ENCODE measurements around the gene PPM1K.

Gene PPM1K

DNA sequence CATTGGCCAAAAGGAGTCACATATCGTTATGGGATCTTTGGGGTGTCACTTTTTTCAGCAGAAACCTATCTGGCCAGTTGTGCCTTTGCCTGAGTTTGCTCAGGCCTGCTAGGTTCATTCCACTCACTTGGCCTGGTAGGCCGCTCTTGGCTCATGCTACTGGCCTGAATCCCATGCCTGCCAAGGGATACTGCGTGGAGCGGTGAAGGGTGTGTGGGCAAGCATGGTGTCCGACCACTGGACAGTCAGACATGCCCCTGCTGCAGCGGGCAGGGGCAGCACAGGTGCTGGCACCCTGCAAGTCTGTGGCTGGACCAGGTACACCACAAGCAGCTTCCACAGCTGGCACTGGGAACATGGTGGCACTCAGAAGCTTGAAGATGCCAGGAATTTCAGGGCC lies 11.3 kb upstream of the PPM1K start:
- Histone ChIP-seq H2AFZ (ENCODE audit: insufficient read depth, low read length, poor library complexity) (no peak overlapping the region), H3K4me2 (ENCODE audit: low read length) (no peak overlapping the region), H3K79me2 (ENCODE audit: control insufficient read depth, insufficient read depth, low read length, poor library complexity) (no peaks in the 10 kb centered on the region), H3K14ac (ENCODE audit: low read length) (no peak overlapping the region), H2BK12ac (ENCODE audit: low read length) (no peak overlapping the region), H3K27ac (ENCODE audit: low read depth, low read length) (no peak overlapping the region), H2BK5ac (ENCODE audit: low read depth, low read length, poor library complexity) (no peak overlapping the region), H3K4me3 (ENCODE audit: low read depth, low read length) (no peak overlapping the region), H3K9me3 (ENCODE audit: insufficient read depth, low read depth, low read length) (no peaks in the 10 kb centered on the region), H3K4me1 (ENCODE audit: control insufficient read depth in 1 of 2, insufficient read depth in 2 of 2, low read length in 2 of 2) (no peaks in the 10 kb centered on the region), H3K23ac (ENCODE audit: low read length) (no peak overlapping the region), H3K18ac (ENCODE audit: low read length) (no peak overlapping the region), H3K36me3 (ENCODE audit: control insufficient read depth in 1 of 2, insufficient read depth in 2 of 2, low read length in 2 of 2) (no peaks in the 10 kb centered on the region), H3K4ac (ENCODE audit: low read depth, low read length) (no peak overlapping the region), H4K91ac (ENCODE audit: low read depth, low read length) (no peak overlapping the region), H4K12ac (ENCODE audit: low read depth, low read length) (no peak overlapping the region), H2AK5ac (ENCODE audit: low read length) (no peak overlapping the region), H2BK120ac (ENCODE audit: insufficient read depth, low read length, poor library complexity) (no peak overlapping the region), H3K79me1 (ENCODE audit: low read length) (no peaks in the 10 kb centered on the region), H3K9ac (ENCODE audit: low read length) (no peak overlapping the region), H4K8ac (ENCODE audit: low read depth, low read length) (no peak overlapping the region), H3K27me3 (ENCODE audit: insufficient read depth, low read length) (no peaks in the 10 kb centered on the region)
- no peak for DNase-seq
- no CpG with 5 or more reads among the region's 6 CpGs for WGBS (ENCODE audit: extremely low coverage, insufficient coverage, insufficient read length)

DNA sequence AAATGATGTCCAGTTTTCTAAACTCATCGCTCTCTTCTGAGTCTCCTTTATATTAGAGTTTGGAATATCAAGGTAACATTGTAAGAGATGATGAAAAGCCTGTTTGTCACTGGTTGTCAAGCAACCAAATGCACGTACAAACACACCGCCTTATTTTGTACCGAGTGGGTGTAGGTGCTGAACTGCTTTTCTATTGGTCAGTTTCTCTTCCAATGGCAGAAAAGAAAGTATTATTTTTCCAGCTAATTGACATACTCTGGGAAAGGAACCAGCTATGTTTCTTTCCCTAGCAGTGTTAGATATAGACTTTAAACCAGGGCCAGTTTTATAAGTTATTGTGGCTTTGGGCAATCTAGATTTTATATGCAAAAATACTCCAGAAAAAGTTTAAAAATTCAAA lies 6.6 kb upstream of the PPM1K start:
- Histone ChIP-seq H3K23ac (ENCODE audit: low read length) (no peak overlapping the region), H3K18ac (ENCODE audit: low read length) (no peak overlapping the region), H2AK5ac (ENCODE audit: low read length) (no peak overlapping the region), H3K79me2 (ENCODE audit: control insufficient read depth, insufficient read depth, low read length, poor library complexity) (no peaks in the 10 kb centered on the region), H3K9me3 (ENCODE audit: insufficient read depth, low read depth, low read length) (no peaks in the 10 kb centered on the region), H4K12ac (ENCODE audit: low read depth, low read length) (no peak overlapping the region), H3K4ac (ENCODE audit: low read depth, low read length) (no peak overlapping the region), H2BK120ac (ENCODE audit: insufficient read depth, low read length, poor library complexity) (no peak overlapping the region), H3K9ac (ENCODE audit: low read length) (no peak overlapping the region), H3K79me1 (ENCODE audit: low read length) (no peaks in the 10 kb centered on the region), H3K4me3 (ENCODE audit: low read depth, low read length) (no peak overlapping the region), H2BK5ac (ENCODE audit: low read depth, low read length, poor library complexity) (no peak overlapping the region), H3K36me3 (ENCODE audit: control insufficient read depth in 1 of 2, insufficient read depth in 2 of 2, low read length in 2 of 2) (no peaks in the 10 kb centered on the region), H3K27me3 (ENCODE audit: insufficient read depth, low read length) (no peaks in the 10 kb centered on the region), H3K14ac (ENCODE audit: low read length) (no peak overlapping the region), H4K91ac (ENCODE audit: low read depth, low read length) (no peak overlapping the region), H3K27ac (ENCODE audit: low read depth, low read length) (no peak overlapping the region), H3K4me2 (ENCODE audit: low read length) (no peak overlapping the region), H3K4me1 (ENCODE audit: control insufficient read depth in 1 of 2, insufficient read depth in 2 of 2, low read length in 2 of 2) (no peaks in the 10 kb centered on the region), H4K8ac (ENCODE audit: low read depth, low read length) (no peak overlapping the region), H2BK12ac (ENCODE audit: low read length) (no peak overlapping the region), H2AFZ (ENCODE audit: insufficient read depth, low read length, poor library complexity) (no peak overlapping the region)
- WGBS (ENCODE audit: extremely low coverage, insufficient coverage, insufficient read length), result no CpG with 5 or more reads among the region's 4 CpGs
- no peak for DNase-seq

DNA sequence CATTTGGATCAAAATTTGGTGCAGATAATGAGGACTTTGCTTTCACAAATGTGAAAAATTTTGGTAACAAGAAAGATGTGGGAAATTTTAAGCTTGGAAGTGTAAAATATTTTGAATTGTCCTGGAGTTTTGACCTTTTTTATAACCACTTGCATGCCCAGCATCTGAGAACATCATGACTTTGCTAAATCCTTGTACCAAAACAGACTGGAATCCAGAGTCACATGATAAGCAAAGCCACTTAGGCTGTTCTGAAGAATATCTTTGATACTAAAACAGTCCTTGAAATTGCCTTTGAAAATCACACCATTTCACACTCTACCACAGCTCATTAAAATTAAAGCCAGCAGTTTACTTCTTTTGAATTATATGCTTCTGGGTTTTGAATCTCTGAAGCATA lies 2.5 kb upstream of the PPM1K start:
- Histone ChIP-seq H3K14ac (ENCODE audit: low read length) (no peak overlapping the region), H4K91ac (ENCODE audit: low read depth, low read length) (no peak overlapping the region), H3K79me1 (ENCODE audit: low read length) (peaks cover 8% of the 10 kb centered on the region), H3K23ac (ENCODE audit: low read length) (no peak overlapping the region), H2AK5ac (ENCODE audit: low read length) (no peak overlapping the region), H3K9me3 (ENCODE audit: insufficient read depth, low read depth, low read length) (no peaks in the 10 kb centered on the region), H3K4ac (ENCODE audit: low read depth, low read length) (no peak overlapping the region), H2BK12ac (ENCODE audit: low read length) (no peak overlapping the region), H3K79me2 (ENCODE audit: control insufficient read depth, insufficient read depth, low read length, poor library complexity) (peaks cover 3% of the 10 kb centered on the region), H2AFZ (ENCODE audit: insufficient read depth, low read length, poor library complexity) (no peak overlapping the region), H3K18ac (ENCODE audit: low read length) (no peak overlapping the region), H3K9ac (ENCODE audit: low read length) (no peak overlapping the region), H4K12ac (ENCODE audit: low read depth, low read length) (no peak overlapping the region), H2BK120ac (ENCODE audit: insufficient read depth, low read length, poor library complexity) (no peak overlapping the region), H3K4me2 (ENCODE audit: low read length) (no peak overlapping the region), H3K27ac (ENCODE audit: low read depth, low read length) (no peak overlapping the region), H3K4me1 (ENCODE audit: control insufficient read depth in 1 of 2, insufficient read depth in 2 of 2, low read length in 2 of 2) (peaks cover 0 to 4% of the 10 kb centered on the region in 2 experiments), H3K4me3 (ENCODE audit: low read depth, low read length) (no peak overlapping the region), H3K36me3 (ENCODE audit: control insufficient read depth in 1 of 2, insufficient read depth in 2 of 2, low read length in 2 of 2) (no peaks in the 10 kb centered on the region), H2BK5ac (ENCODE audit: low read depth, low read length, poor library complexity) (no peak overlapping the region), H4K8ac (ENCODE audit: low read depth, low read length) (no peak overlapping the region), H3K27me3 (ENCODE audit: insufficient read depth, low read length) (no peaks in the 10 kb centered on the region)
- no peak for DNase-seq

- Histone ChIP-seq H3K4me1 (ENCODE audit: control insufficient read depth in 1 of 2, insufficient read depth in 2 of 2, low read length in 2 of 2) (peaks cover 0 to 4% of the 10 kb centered on the region in 2 experiments), H3K79me2 (ENCODE audit: control insufficient read depth, insufficient read depth, low read length, poor library complexity) (peaks cover 3% of the 10 kb centered on the region), H3K14ac (ENCODE audit: low read length) (no peak overlapping the region), H2BK5ac (ENCODE audit: low read depth, low read length, poor library complexity) (no peak overlapping the region), H3K9me3 (ENCODE audit: insufficient read depth, low read depth, low read length) (no peaks in the 10 kb centered on the region), H4K8ac (ENCODE audit: low read depth, low read length) (no peak overlapping the region), H3K27me3 (ENCODE audit: insufficient read depth, low read length) (no peaks in the 10 kb centered on the region), H3K23ac (ENCODE audit: low read length) (no peak overlapping the region), H3K36me3 (ENCODE audit: control insufficient read depth in 1 of 2, insufficient read depth in 2 of 2, low read length in 2 of 2) (no peaks in the 10 kb centered on the region), H2AK5ac (ENCODE audit: low read length) (no peak overlapping the region), H3K4me3 (ENCODE audit: low read depth, low read length) (no peak overlapping the region), H2AFZ (ENCODE audit: insufficient read depth, low read length, poor library complexity) (no peak overlapping the region), H3K79me1 (ENCODE audit: low read length) (peaks cover 8% of the 10 kb centered on the region), H3K4ac (ENCODE audit: low read depth, low read length) (no peak overlapping the region), H4K91ac (ENCODE audit: low read depth, low read length) (no peak overlapping the region), H3K18ac (ENCODE audit: low read length) (no peak overlapping the region), H3K27ac (ENCODE audit: low read depth, low read length) (no peak overlapping the region), H2BK120ac (ENCODE audit: insufficient read depth, low read length, poor library complexity) (no peak overlapping the region), H3K4me2 (ENCODE audit: low read length) (peak overlapping the region; percentile 84), H4K12ac (ENCODE audit: low read depth, low read length) (no peak overlapping the region), H2BK12ac (ENCODE audit: low read length) (no peak overlapping the region), H3K9ac (ENCODE audit: low read length) (no peak overlapping the region)
- DNase-seq, result no peak
- WGBS (ENCODE audit: extremely low coverage, insufficient coverage, insufficient read length), result no CpG with 5 or more reads among the region's 4 CpGs
These were observed 883 bp upstream of the PPM1K start for GRCh38 chr4:88285235-88285653.

All from trophoblast cell (in vitro differentiated cells and primary cell).